Stimulated activated CD8-positive, alpha-beta memory T cell treated with anti-CD3 and anti-CD28 coated beads, Interleukin-2, amount 100 ng/mL, for 1 hour (primary cell): ENCODE measurements around the gene TEX48.

Source experiments
- DNase-seq, 2 donors: peaks; one replicate each; pipeline ENCODE4 v3.0.0-alpha.2; 2020; ENCODE audit warnings: low read depth in 2 of 2

TEX48 gene

GRCh38 chr9:114681594-114682332 is at the start of gene TEX48:
Gene TEX48 (minus strand): TSS chr9:114682192. CDS start chr9:114671723, 10,469 bp downstream.
- DNase-seq: peak; percentile 48 to 50

GRCh38 chr9:114731701-114732100 is 49.7 kb upstream of the TEX48 start:
- DNase-seq: no peak

- no peak for DNase-seq
Observed at GRCh38 chr9:114729706-114730105, 47.7 kb upstream of the TEX48 start.

- DNase-seq: no peak
Observed at GRCh38 chr9:114725930-114726329, 43.9 kb upstream of the TEX48 start.

GRCh38 chr9:114724744-114725143 is 42.8 kb upstream of the TEX48 start:
- no peak for DNase-seq

GRCh38 chr9:114723931-114724330 is 41.9 kb upstream of the TEX48 start:
- no peak for DNase-seq

GRCh38 chr9:114722937-114723620 is 41.1 kb upstream of the TEX48 start:
- DNase-seq: no peak

- no peak for DNase-seq
Observed at GRCh38 chr9:114722081-114722621, 40.2 kb upstream of the TEX48 start.

GRCh38 chr9:114721491-114722079 is 39.6 kb upstream of the TEX48 start:
- no peak for DNase-seq

- no peak for DNase-seq
Observed at GRCh38 chr9:114720086-114720676, 38.2 kb upstream of the TEX48 start.

- DNase-seq: no peak
Observed at GRCh38 chr9:114719290-114719689, 37.3 kb upstream of the TEX48 start.

- DNase-seq: peak; percentile 53 to 56
Observed at GRCh38 chr9:114718801-114719221, 36.8 kb upstream of the TEX48 start.

GRCh38 chr9:114717908-114718486 is 36.0 kb upstream of the TEX48 start:
- no peak for DNase-seq

- no peak for DNase-seq
Observed at GRCh38 chr9:114709636-114710035, 27.6 kb upstream of the TEX48 start.

- DNase-seq: no peak
Observed at GRCh38 chr9:114706711-114707110, 24.7 kb upstream of the TEX48 start.

- no peak for DNase-seq
Observed at GRCh38 chr9:114701988-114702387, 20.0 kb upstream of the TEX48 start.

GRCh38 chr9:114697951-114698351 is 16.0 kb upstream of the TEX48 start:
- no peak for DNase-seq

GRCh38 chr9:114696814-114697544 is 15.0 kb upstream of the TEX48 start:
- DNase-seq: no peak

- DNase-seq: no peak
Observed at GRCh38 chr9:114695948-114696347, 14.0 kb upstream of the TEX48 start.

- DNase-seq: no peak
Observed at GRCh38 chr9:114694719-114695269, 12.8 kb upstream of the TEX48 start.

- DNase-seq: no peak
Observed at GRCh38 chr9:114694146-114694545, 12.2 kb upstream of the TEX48 start.
